NCI-H345 treated with DMSO at 0.1 percent for 48 hours (cell line): ENCODE measurements around the gene ABCD4.
"Not testable (repeated sequence)": the region's sequence is repeated elsewhere in the genome, so short reads cannot be mapped to it uniquely, and the experiment has no call there.

Experiments
- DNase-seq: peaks from one replicate; lab custom pipeline; 2025; ENCODE audit not compliant: unreplicated experiment; lab: John Stamatoyannopoulos, UW

Gene ABCD4

DNA sequence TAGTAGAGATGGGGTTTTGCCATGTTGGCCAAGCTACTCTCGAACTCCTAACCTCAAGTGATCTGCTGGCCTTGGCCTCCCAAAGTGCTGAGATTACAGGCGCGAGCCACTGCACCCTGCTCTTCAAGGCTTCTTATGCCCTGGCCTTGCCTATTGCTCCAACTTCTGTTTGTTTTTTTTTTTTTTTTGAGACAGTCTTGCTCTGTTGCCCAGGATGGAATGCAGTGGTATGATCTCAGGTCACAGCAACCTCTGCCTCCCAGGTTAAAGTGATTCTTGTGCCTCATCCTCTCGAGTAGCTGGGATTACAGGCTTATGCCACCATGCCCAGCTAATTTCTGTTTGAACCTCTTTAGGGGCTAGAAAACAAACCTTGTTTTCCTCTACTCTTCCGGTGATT is 6.0 kb upstream of the ABCD4 start:
- DNase-seq, result no peak

DNA sequence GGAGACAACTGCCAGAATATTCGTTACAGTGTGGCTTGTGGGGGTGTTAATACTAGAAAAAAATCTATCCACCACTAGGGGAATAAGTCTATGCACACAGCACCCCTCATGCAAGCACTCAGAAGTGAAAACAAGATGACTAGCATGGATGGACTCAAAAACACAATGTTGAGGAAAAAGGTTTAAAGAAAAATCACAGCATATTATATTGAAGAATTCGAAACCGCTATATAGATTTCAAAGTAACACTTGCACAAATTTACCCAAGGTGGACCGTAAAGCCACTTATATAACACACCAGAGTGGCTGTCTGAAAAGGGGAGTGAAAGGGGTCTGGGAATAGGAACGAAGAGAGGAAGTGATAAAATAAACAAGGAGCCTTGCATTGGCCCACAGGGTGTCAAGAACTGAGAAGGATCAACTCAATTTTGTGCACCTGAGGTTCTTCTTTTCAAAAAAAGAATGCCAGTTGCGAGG is 544 bp downstream of the ABCD4 start:
- DNase-seq, result peak; percentile 8

DNA sequence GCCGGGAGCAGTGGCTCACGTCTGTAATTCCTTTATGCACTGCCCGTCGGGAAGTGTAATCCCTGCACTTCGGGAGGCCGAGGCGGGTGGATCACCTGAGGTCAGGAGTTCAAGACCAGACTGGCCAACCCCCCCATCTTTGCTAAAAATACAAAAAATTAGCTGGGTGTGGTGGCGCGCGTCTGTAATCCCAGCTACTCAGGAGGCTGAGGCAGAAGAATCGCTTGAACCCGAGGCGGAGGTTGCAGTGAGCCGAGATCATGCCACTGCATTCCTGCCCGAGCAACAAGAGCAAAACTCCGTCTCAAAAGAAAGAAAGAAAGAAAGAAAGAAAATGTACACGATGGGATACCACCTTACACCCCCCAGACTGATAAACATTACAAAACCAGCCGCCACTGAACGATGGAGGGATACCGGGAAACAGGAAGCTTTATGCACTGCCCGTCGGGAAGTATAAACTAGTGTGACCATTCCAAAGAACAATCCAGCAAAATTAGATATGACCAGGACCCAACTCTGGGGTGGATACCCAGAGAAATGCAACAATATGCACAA is 1.1 kb downstream of the ABCD4 start:
- no peak for DNase-seq

DNA sequence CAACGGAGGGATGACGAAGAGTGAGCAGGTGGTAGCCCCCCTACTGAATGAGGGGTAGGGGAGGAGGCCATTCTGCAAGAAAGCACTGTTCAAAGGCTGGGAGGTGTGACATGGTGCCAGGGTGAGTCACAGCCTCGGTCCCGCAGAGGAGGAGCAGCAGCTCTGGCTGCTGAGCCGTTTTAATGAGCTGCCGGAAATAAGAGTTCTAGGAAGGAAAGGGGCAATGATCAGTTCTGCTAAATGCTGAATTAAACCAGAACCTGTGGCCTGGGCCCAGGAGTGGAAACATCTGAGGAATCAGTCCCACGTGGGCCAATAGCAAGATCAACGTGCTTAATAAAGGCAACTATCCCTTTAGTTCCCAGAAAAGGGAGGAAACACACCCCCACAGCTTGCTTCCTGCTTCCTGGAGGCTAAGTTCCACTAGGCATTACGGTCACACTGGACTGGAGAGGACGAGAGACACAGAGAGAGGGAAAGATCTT is 3.6 kb downstream of the ABCD4 start:
- DNase-seq, result no peak

DNA sequence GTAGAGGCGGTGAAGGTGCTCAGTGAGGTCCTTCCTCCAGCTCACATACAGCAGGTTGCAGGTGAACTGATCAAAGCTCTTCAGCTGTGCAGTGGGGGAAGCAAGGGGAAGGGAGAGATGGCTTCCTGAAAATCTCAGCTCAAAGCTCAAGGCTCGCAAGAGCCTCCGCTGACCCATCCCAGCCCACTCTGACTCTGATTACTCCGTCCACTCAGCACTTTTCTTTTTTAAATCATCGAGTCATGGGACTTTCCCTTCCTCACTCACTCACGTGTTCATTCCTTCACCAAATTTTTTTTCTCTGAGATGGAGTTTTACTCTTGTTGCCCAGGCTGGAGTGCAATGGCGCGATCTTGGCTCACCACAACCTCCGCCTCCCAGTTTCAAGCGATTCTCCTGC is 4.7 kb downstream of the ABCD4 start:
- no peak for DNase-seq

DNA sequence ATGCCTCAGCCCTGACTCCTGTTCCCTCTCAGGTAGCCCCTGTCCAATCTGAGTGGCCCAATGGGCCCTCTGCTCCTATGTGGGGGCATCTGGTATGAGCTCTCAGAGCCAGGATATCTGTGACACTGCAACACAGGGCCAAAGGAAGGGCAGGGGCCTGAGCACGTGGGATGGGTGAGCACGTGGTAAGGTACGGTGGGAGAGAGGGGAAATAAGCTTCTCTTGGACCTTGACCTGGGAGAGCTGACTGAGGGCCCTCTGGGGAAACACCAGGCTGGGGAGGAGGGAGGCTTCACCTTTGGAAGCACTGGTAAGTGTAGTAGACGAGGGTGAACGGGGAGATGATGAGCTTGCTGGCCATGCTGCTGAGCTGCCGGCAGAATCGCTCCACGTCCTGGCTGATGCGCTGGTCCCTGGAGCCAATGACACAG is 6.7 kb downstream of the ABCD4 start:
- no peak for DNase-seq

DNA sequence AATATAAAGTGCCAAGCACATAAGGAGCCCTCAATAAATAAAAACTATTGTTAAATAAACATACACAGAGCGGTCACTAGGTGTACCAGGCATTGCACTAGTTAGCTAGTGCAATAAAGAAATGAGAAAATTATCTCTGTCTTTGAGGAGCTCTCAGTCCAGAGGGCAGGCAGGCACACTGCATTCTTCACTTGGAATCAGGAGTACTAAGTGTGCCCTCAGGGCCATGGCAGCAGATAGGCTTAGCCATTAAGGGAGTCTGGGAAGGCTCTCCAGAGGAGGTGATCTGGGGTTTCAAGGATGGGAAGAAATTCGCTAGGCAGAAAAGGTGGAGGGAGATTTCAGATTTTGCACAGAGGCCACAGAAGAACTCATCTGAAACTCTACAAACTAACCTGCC is 9.1 kb downstream of the ABCD4 start:
- no peak for DNase-seq

DNA sequence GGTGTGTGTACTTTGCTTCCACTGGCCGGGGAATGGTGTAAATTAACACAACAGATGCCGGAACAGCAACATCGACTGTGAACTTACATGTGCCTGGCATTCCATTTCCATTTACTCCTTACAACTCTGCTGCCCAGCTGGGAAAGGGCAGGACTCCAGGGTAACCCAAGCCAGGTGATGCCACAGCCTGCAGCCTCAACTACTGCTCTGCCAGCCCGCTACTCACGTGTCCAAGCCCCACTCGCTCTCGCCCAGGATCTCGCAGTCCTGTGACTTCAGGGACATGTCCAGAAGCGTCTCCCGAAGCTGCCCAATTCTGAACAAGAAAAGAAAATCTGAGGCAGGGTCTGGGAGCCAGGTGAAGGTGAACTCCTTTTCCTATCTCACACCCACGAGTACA is 10.7 kb downstream of the ABCD4 start:
- no peak for DNase-seq

DNA sequence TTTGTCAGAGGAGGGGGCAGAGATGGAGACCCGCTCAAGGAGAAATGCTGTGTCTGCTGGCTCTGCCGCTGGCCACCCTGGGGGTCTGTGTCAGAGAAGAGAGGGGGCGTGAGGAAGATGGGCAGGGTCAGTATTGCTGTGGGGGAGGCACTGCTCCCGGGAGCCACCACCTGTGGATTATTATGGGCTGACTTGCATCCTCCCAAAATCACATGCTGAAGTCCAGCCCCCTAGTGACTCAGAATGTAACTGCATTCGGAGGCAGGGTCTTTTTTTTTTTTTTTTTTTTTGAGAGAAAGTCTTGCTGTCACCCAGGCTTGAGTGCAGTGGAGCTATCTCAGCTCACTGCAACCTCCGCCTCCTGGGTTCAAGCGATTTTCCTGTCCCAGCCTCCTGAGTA is 12.3 kb downstream of the ABCD4 start:
- no peak for DNase-seq

DNA sequence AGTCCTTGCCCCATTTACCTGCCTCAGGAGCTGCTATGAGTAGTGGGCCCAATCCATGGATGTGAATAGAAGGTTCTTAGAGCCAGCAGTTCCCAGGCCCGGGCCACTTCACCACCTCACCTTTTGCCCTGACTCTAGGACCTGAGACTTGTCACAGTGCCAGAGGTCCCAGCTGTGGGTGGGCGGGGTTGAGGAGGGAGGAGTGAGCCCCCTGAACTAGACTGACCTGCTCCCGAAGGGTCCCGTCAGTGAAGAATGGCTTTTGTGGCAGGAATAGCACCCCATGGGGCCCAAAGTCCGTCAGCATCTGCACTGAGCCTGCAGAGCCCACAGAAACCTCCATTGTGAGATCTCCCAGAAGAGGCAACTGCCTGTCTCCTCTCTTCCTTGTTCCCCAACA is 12.9 kb downstream of the ABCD4 start:
- DNase-seq, result no peak

DNA sequence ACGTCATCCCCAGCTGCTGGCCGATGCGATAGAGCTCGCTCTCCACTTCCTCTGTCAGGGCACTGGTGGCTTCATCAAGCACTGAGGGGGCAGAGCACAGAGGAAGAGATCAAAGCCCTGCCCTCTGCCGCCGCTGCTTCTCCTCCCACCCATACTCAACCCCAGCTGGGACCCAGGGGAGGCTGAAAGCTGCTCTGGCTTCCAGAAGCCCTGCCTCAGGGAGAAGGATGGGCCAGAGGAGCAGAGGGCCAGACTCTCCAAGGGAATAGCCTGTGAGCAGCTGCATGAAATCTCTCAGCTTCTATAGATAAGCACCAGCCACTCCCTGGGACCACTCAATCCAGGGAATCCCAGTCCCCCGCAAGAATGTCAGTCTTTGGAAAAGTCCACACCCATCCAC is 16.0 kb downstream of the ABCD4 start:
- no peak for DNase-seq

DNA sequence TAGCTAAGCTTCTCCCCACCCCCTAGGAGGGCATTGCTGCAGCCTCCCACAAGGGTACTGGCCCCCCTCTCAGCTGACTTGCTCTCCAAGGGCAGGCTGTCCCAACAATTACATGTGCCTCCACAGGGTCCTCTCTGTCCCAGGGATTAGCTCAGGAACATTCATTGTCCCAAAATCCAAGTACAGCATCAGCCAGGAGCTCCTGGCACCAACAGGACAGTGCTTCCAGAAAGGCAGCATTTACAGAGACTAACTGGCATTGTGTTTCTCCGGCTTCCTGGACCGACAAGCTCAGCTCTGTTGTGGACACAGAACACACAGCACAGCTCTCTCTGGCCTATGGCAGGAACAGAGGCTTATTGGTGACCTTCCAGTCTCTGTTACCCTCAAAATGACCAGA is 21.7 kb downstream of the ABCD4 start:
- no peak for DNase-seq

DNA sequence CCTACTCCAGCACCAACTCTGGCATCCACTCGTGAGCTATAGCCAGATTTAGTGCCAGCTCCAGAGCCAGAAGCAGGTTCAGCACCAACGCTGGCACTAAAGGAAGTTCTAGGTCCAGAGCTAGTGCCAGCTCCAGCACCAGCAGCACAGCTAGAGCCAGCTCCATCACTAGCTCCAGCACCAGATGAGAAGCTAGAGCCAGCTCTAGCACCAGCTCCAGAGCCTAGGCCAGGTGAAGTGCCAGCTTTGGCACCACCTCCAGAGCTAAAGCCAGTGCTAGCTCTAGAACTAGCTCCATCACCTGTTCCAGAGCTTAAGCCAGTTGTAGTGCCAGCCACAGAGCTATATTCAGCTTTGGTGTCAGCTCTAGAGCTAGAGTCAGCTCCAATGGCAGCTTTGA is 24.7 kb downstream of the ABCD4 start:
- DNase-seq, result no peak

DNA sequence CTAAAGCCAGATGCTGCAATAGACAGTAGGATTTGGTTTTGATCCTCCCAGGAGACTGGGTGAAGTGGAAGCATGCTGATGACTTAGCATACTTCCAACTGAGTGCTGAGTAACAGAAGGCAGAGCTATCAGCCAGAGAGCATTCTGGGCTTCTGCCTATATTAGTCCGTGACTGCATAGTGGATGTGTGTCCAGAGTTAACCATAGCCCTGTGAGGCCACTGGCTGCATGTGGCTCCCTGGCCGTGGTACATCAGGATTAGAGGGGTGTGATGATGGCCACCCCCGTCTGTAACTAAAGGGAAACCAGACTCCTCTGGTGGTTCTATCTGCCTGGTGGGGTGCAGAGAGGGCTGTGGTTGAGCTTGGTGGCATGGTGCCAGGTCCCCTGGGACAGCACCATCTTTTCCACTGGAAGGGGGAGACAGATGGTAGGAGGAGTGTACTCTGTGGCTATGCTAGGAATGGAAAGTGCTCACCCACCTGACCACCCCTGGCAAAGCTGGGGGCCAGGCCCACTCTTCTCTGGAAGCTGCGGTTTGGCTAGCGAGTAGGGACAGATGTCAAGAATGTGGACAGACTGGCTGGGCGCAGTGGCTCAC is 27.4 kb downstream of the ABCD4 start:
- DNase-seq, result peak; percentile 57

DNA sequence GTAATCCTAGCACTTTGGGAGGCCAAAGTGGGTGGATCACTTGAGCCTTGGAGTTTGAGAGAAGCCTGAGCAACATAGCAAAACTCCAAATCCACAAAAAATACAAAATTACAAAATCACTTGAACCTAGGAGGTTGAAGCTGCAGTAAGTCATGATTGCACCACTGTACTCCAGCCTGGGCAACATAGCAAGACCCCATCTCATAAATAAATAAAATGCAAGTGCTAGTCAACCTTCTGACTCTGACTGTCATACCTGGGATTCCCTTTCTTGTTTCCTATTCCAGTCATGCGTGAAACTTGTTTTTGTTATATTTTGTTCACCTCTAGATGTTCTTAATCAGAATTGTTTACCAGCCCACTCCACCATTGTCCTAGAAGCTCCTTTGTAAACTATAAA is 31.4 kb downstream of the ABCD4 start:
- DNase-seq, result no peak

DNA sequence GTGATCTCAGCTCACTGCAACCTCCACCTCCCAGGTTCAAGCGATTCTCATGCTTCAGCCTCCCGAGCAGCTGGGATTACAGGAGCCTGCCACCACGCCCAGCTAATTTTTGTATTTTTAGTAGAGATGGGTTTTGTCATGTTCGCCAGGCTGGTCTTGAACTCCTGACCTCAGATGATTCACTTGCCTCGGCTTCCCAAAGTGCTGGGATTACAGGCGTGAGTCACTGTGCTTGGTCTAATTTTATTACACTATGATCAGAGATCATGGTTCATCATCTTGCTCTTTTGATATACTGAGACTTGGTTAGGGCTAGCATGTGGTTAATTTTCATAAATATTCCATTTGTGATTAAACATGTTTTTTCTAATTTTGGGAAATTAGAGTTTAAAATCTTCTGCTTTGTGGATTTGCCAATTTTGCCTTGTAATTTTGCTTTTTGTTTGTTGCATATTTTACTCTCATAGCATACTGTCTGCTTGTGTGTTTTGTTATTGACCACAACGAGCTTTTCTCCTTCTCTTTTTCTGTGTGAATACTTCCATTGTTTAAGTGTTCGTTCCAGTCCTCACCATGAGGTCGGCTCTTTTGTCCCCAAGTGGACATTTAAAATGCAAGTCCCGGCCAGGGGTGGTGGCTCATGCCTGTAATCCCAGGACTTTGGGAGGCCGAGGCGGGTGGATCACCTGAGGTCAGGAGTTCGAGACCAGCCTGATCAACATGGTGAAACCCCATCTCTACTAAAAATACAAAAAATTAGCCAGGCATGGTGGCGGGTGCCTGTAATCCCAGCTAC is 32.2 kb downstream of the ABCD4 start:
- not testable (repeated sequence) for DNase-seq

DNA sequence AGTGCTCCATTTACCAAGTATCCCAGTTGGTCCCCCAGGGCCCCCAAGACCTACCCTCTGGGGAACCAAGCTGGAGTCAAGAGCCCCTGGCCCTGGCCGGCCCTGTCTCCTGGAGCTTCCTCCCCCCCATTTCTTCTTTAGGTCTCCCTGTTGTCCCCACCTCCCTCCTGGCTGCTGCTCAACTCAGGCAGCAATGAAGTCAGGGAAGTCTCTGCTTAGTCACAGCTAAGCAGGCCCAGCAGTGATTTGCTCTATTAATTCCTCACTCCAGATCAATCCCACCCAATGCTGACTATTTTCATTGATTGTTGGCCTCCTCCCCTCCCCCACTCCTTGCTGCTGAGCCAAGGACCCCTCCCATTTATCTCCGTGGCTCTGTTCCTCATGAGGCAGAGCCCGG is 35.1 kb downstream of the ABCD4 start:
- no peak for DNase-seq

DNA sequence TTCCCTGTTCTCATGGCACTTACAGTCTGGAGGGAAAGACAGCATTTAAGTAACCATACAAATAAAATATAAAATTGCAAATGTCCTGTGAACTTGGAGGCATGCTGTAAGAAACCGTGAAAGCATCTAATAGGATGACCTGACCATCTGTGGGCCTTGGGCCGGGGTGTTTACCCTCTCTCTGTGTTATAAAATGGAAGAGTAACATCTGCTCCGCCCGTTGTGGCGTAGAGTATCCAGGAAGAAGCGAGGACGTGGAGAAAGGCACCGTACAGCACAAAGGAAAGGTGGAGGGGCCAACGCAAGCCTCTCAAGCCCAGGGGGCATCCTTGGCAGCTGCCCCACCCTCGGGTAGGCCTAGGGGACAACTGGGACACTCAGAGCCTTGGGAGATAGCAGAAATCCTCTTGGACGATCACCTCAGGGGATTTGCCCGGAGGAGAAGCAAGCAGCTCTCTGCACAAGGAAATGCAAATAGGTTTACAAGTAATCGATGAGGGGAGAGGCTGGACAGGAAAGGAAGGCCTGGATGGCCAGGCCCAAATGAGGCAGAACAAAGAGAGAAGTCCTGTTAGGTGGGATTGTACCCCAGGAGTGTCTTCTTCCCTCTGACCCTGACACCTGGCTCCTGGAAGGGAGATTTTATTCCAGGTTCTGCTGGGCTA is 37.3 kb downstream of the ABCD4 start:
- DNase-seq, result no peak

DNA sequence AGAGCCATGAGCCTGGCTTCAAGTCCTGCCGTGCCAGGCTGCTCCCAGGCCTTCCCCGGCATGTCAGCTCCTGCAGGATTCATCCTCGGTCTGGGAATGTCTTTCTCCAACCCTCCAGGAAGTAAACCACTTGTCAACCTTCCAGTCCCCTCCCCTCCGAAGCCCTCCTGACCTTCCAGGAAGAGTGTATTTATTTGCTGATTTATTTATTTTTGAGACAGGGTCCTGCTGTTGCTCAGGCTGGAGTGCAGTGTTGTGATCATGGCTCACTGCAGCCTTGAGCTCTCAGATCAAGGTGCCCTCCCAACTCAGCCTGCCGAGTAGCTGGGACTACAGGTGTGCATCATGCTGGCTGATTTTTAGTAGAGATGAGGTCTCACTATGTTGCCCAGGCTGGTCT is 38.8 kb downstream of the ABCD4 start:
- DNase-seq, result no peak

DNA sequence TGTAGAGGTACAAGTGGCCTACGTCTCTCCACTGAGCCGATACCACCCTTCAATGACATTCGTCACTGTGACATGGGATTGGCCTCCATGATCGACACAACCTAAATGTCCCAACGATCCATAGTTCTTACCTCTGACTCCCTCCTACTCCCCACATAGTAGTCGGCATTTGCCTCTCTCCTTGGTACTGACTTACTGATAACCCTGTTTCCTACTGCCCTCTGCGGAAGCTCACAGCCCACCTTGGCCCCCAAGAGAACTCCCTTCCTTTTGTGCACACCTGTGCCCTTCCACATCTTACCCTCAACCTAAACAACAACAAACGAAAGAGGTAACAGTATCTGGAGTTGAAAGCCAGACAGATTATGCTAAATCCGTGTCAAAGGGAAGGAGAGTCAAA is 39.6 kb downstream of the ABCD4 start:
- no peak for DNase-seq

DNA sequence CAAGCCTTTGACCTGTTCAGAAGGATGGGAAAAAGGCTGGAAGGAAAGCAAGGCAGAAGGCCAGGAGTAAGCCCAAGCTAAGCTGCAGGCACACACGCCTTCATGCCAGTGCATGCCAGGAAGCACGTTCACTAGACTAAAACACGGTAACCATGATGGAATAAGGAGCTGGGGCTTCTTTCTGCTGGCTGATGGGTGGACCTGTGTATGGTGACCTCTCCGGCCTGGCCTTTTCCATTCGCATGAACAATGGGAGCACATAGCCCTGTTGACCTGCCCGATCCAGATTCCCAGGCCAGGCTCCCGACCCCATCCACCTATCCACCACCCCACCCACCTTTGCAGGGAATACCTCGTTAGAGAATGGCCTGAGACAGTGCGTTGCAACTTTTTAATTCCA is 40.7 kb downstream of the ABCD4 start:
- no peak for DNase-seq

DNA sequence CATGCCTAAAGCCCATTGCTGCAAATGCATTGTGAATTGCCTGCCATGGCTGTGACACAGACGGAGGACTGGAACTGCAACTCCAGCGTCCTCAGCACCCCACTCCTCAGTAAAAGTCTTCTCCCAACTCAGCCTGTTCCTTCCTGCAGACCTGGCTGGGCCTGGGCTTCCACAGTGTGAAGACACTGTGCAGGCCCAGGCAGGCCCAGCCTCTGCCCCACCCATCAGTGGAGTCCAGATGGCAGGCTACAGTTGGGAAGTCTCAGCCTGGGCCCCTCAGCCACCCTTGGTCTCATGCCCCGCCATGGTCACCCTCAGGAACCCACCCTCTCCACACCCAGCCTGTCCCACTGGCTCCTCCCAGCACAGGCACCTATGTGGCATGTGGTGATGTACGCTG is 41.4 kb downstream of the ABCD4 start:
- no peak for DNase-seq
